GM23248 (cell line): ENCODE data around the gene SGPL1. TPM values are rescaled to one million over a fixed set of nuclear protein-coding genes. Genes with fewer than 3 reads are reported as not detected.

Source experiments
- DNase-seq: peaks from one replicate; pipeline ENCODE4 v3.0.0-alpha.2; 2015
- H2AFZ ChIP-seq: fragments of 200-600 bp; sonication (generic); 2 replicates; pipeline ENCODE4 v1.6.1; 2016; ENCODE audit warnings: antibody characterized with exemption
- H3F3A ChIP-seq: fragments of 200-600 bp; sonication (generic); 2 replicates; pipeline ENCODE4 v1.6.1; 2016; ENCODE audit warnings: mild to moderate bottlenecking, antibody characterized with exemption, mixed run types; ENCODE audit not compliant: insufficient read depth
- H3K27ac ChIP-seq: fragments of 200-600 bp; sonication (generic); 2 replicates; pipeline ENCODE4 v1.5.1; 2016; ENCODE audit warnings: mild to moderate bottlenecking
- H3K27me3 ChIP-seq: fragments of 200-600 bp; sonication (generic); replicated peaks from 2 replicates; pipeline ENCODE4 v1.6.1; 2016; ENCODE audit warnings: mild to moderate bottlenecking; ENCODE audit not compliant: insufficient read depth
- H3K36me3 ChIP-seq: fragments of 200-600 bp; sonication (generic); 2 replicates; pipeline ENCODE4 v1.6.1; 2016; ENCODE audit warnings: low read depth, mild to moderate bottlenecking
- H3K4me1 ChIP-seq: fragments of 200-600 bp; sonication (generic); 2 replicates; pipeline ENCODE4 v1.6.1; 2016; ENCODE audit warnings: mild to moderate bottlenecking; ENCODE audit not compliant: insufficient read depth
- H3K4me2 ChIP-seq: fragments of 200-600 bp; sonication (generic); one replicate; pipeline ENCODE4 v1.6.1; 2016; ENCODE audit warnings: mild to moderate bottlenecking; ENCODE audit not compliant: unreplicated experiment
- H3K4me3 ChIP-seq: fragments of 200-600 bp; sonication (generic); 2 replicates; pipeline ENCODE4 v1.5.1; 2016; ENCODE audit warnings: mild to moderate bottlenecking
- H3K79me2 ChIP-seq: fragments of 200-600 bp; sonication (generic); 2 replicates; pipeline ENCODE4 v1.6.1; 2016; ENCODE audit warnings: mild to moderate bottlenecking; ENCODE audit not compliant: insufficient read depth
- H3K9ac ChIP-seq: fragments of 200-600 bp; sonication (generic); 2 replicates; pipeline ENCODE4 v1.6.1; 2016; ENCODE audit warnings: mild to moderate bottlenecking
- H3K9me2 ChIP-seq: fragments of 200-600 bp; sonication (generic); 2 replicates; pipeline ENCODE4 v1.6.1; 2016; ENCODE audit warnings: mixed run types, mild to moderate bottlenecking, moderate library complexity; ENCODE audit not compliant: insufficient read depth
- H3K9me3 ChIP-seq: fragments of 200-600 bp; sonication (generic); one replicate; pipeline ENCODE4 v1.6.1; 2017; ENCODE audit warnings: low read depth
- H4K20me1 ChIP-seq: fragments of 200-600 bp; sonication (generic); 2 replicates; pipeline ENCODE4 v1.6.0; 2016; ENCODE audit not compliant: insufficient read depth
- EZH2 ChIP-seq: fragments of 200-600 bp; sonication (generic); IDR thresholded peaks from 2 replicates; pipeline ENCODE4 v1.6.1; 2018; ENCODE audit warnings: antibody characterized with exemption, mild to moderate bottlenecking; ENCODE audit not compliant: insufficient read depth, poor library complexity, severe bottlenecking
- EZH2phosphoT487 ChIP-seq: fragments of 200-600 bp; sonication (generic); IDR thresholded peaks from 2 replicates; pipeline ENCODE4 v1.6.1; 2018; ENCODE audit warnings: antibody characterized with exemption, moderate library complexity, mild to moderate bottlenecking, low read depth; ENCODE audit not compliant: insufficient read depth
- WGBS, 2 experiments: methylation state at CpG; one replicate each; pipeline ENCODE4 v1.1.6; 2015 to 2017; ENCODE audit warnings: low lambda C conversion rate in 2 of 2, low coverage in 1 of 2; ENCODE audit errors: missing lambda C conversion rate in 2 of 2; 5-methylcytosine and 5-hydroxymethylcytosine counted together
- in situ Hi-C: fragments of 300-500 bp; cut with MboI; formaldehyde crosslinking; loops from 2 replicates; pipeline ENCODE4 v1.15.0; 2020
- polyA plus RNA-seq: library from polyadenylated mRNA; unstranded; fragments of >200 nt; fragmentation: Nextera tagmentation; extraction: Ambion mirVana; gene quantifications from 2 replicates; pipeline ENCODE4 v1.2.1, GENCODE V29; 2016
- total RNA-seq: library from RNA; depleted of rRNA; stranded (reverse); fragments of >200 nt; shearing (Covaris generic); gene quantifications from 2 replicates; pipeline ENCODE4 v1.2.3, GENCODE V29; 2014

Gene SGPL1
- total and polyA plus RNA-seq, 2 experiments from 2014 or later: 18.2 to 27.5 TPM

- Histone ChIP-seq H3F3A (no peaks in the 10 kb centered on the region), H3K27ac (no peak overlapping the region), H3K36me3 (no peaks in the 10 kb centered on the region), H3K4me1 (0 out of 2 replicates have a peak, but pooled peaks cover 6% of the 10 kb centered on the region), H3K79me2 (no peaks in the 10 kb centered on the region), H3K27me3 (peaks cover 13% of the 10 kb centered on the region; the same call in 1 of the 2 replicates), H3K9me2 (no peaks in the 10 kb centered on the region), H3K4me3 (no peak overlapping the region), H3K9ac (no peak overlapping the region), H3K9me3 (no peaks in the 10 kb centered on the region), H4K20me1 (no peaks in the 10 kb centered on the region), H3K4me2 (no peak overlapping the region), H2AFZ (no peak overlapping the region)
- 63 to 69% methylated on average over 5 of the region's 5 CpGs for WGBS, 2 experiments
- in situ Hi-C loops: no loop called here
- DNase-seq: no peak
- no peak for TF ChIP-seq EZH2
- no peak for TF ChIP-seq EZH2phosphoT487
Measured at GRCh38 chr10:70791386-70792039, 24.2 kb upstream of the SGPL1 start.

GRCh38 chr10:70795613-70796012 lies 20.1 kb upstream of the SGPL1 start:
- Histone ChIP-seq H3K79me2 (no peaks in the 10 kb centered on the region), H3K27me3 (peaks cover 16% of the 10 kb centered on the region; the same call in 1 of the 2 replicates), H3F3A (no peaks in the 10 kb centered on the region), H3K4me3 (no peak overlapping the region), H4K20me1 (no peaks in the 10 kb centered on the region), H3K9me2 (no peaks in the 10 kb centered on the region), H2AFZ (no peak overlapping the region), H3K4me1 (0 out of 2 replicates have a peak, but pooled peaks cover 8% of the 10 kb centered on the region), H3K9ac (no peak overlapping the region), H3K9me3 (no peaks in the 10 kb centered on the region), H3K4me2 (no peak overlapping the region), H3K36me3 (no peaks in the 10 kb centered on the region), H3K27ac (no peak overlapping the region)
- in situ Hi-C loops: no loop called here
- TF ChIP-seq EZH2phosphoT487 (no peak), EZH2 (no peak)
- WGBS, 2 experiments: 25 to 31% methylated on average over 1 of the region's 1 CpG
- no peak for DNase-seq

GRCh38 chr10:70797840-70798239 lies 17.9 kb upstream of the SGPL1 start:
- H3K27me3 ChIP-seq: peaks cover 16% of the 10 kb centered on the region; the same call in 1 of the 2 replicates
- no peak for TF ChIP-seq EZH2phosphoT487
- TF ChIP-seq EZH2: no peak
- H3K4me1 ChIP-seq: 0 out of 2 replicates have a peak, but pooled peaks cover 8% of the 10 kb centered on the region
- H2AFZ ChIP-seq: no peak overlapping the region
- no peak overlapping the region for H3K9ac ChIP-seq
- WGBS, 2 experiments: 51 to 63% methylated on average over 6 to 7 of the region's 7 CpGs
- DNase-seq: no peak
- H3K4me2 ChIP-seq: no peak overlapping the region
- no peaks in the 10 kb centered on the region for H4K20me1 ChIP-seq
- no peak overlapping the region for H3K27ac ChIP-seq
- no peak overlapping the region for H3K4me3 ChIP-seq
- no peaks in the 10 kb centered on the region for H3F3A ChIP-seq
- no peaks in the 10 kb centered on the region for H3K79me2 ChIP-seq
- in situ Hi-C loops: no loop called here
- H3K9me2 ChIP-seq: no peaks in the 10 kb centered on the region
- H3K36me3 ChIP-seq: no peaks in the 10 kb centered on the region
- H3K9me3 ChIP-seq: no peaks in the 10 kb centered on the region

GRCh38 chr10:70799124-70799523 lies 16.6 kb upstream of the SGPL1 start:
- Histone ChIP-seq H2AFZ (no peak overlapping the region), H3F3A (no peaks in the 10 kb centered on the region), H3K79me2 (no peaks in the 10 kb centered on the region), H3K4me3 (no peak overlapping the region), H3K9me3 (no peaks in the 10 kb centered on the region), H3K4me2 (no peak overlapping the region), H4K20me1 (no peaks in the 10 kb centered on the region), H3K27me3 (peaks cover 16% of the 10 kb centered on the region; the same call in 1 of the 2 replicates), H3K4me1 (0 out of 2 replicates have a peak, but pooled peaks cover 8% of the 10 kb centered on the region), H3K9me2 (no peaks in the 10 kb centered on the region), H3K36me3 (no peaks in the 10 kb centered on the region), H3K9ac (no peak overlapping the region), H3K27ac (no peak overlapping the region)
- WGBS, 2 experiments: 41 to 53% methylated on average over 5 of the region's 5 CpGs
- in situ Hi-C loops: no loop called here
- no peak for TF ChIP-seq EZH2phosphoT487
- peak; percentile 61 for DNase-seq
